ENCODE results near the gene HTR3D.
"Not testable (repeated sequence)": the region's sequence is repeated elsewhere in the genome, so short reads cannot be mapped to it uniquely, and the experiment has no call there.

The HTR3D gene

DNA sequence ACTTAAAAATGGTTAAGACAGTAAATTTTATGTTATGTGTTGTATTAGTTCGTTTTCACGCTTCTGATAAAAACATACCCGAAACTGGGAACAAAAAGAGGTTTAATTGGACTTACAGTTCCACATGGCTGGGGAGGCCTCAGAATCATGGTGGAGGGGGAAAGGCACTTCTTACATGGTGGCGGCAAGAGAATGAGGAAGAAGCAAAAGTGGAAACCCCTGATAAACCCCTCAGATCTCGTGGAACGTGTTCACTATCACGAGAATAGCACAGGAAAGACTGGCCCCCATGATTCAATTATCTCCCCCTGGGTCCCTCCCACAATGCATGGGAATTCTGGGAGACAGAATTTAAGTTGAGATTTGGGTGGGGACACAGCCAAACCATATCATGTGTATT is 39.6 kb downstream of the HTR3D start:
- not testable (repeated sequence) for DNase-seq

DNA sequence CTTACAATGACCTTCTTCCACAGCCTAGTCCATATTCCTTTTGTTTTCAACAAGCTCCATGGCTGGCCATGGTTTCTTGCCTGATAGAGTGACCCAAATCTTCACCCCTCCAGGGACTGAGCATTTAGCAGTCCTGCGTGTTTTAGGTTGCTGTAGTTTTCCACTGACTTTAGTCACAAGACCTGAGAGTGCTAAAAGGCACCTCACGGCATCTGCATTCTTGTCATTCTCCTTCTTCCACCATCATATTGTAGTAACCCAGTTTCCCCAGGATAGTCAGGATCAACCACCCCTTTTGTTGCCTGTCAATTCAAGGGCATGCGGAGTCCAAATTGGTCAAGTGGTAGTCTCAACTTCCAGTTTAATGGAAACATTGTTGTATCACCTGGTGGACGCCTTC is 42.1 kb downstream of the HTR3D start:
- DNase-seq = no peak

DNA sequence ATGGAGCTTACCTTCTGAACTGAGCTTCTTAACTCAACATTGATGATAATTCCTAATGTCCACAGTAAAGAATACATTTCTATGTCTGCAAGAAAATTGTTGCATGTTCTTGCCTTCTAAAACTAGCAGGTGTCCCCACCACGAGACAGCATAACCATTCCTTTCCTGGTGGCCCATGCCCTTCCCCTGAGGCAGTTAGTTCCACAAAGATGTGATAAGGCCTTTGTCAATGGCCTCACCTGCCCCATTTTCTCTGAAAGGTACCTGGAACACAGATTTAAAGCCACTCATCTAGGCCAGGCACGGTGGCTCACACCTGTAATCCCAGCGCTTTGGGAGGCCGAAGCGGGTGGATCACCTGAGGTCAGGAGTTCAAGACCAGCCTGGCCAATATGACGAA is 44.4 kb downstream of the HTR3D start:
- no peak for DNase-seq

DNA sequence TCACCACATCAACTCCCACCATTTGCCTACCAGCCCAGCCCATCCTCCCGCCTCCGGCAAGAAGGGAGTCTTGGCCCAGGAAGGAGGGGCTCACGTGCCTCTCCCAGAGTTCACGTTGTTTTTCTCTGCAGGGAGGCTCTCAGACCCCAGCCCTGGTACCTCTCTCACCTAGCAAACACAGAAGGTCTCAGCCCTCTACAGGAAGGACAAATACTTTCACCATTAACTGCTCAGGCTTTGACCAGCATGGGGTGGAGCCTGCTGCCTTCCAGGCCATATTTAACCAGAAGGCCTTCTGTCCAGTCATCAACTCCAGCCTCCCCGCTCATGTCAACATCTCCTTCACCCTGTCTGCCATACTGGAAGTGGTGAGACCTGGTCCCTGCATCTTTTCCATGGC is 46.3 kb downstream of the HTR3D start:
- DNase-seq = no peak

DNA sequence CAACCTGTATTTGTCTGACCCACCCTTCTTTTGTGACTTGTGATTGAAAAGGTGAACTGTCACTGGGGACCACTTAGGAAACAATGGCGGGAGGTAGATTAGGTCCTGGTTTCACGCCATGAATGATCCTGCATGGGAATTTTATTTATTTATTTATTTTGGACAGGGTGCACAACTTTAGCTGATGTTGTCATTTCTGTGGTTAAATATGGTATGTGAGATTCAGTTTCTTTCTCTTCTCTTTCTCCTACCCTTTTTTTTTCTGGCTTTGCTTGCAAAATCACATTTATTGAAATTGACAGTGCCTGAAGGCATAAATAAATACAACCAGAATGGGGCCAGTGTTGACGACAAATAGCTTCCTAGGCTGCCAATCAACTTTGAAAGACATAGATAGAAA is 47.3 kb downstream of the HTR3D start:
- no peak for DNase-seq

DNA sequence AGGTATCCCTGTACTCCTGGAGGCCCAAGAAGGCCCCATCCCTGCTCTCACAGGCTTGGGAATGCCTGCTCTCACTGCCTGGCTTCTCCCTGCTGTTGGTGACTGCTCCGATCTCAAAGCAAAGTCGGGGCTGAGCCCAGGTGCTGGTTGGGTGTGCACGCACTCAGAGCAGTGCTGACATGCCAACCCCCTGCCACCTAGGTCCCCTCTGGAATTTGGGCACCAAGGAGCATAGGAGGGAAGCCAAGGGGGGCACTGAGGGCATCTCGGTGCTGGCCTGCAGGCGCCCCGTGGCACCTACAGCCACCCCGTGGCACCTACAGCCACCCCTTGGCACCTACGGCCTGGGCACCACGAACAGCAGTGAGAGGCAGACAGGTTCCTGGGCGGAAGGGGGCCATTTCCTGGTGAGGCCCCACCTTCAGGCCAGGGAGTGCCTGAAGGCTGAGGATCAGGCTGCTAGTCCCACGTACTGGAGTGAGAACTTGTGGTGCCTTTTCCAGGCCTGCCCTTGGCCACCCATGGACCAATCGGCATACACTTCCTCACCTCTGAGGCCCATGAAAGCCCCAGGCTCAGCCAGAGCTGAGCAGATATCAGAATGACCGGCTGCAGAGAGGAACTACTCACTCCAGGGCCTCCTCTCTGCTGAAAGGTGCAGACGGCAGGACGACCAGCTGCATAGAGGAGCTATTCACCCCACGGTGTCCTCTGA is 49.7 kb downstream of the HTR3D start:
- DNase-seq = no peak

DNA sequence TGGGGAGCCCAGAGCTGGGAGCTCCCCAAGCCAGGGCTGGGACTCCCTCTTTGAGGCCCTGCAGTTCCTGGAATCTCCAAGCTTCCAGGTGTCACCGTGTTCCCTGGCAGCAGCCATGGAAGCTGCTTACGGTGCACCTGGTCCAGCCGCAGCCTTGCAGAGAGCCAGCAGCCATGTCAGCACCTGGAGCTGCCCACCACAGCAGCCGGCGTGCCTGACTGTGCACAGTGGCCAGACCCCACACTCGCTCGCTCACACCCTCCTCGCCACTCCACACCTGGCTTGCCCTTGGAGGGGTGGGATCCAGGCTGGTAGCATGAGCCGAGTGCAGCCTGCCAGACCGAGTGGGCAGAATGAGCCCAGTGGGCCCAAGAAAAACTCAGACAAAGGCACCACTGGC is 50.5 kb downstream of the HTR3D start:
- DNase-seq = no peak

DNA sequence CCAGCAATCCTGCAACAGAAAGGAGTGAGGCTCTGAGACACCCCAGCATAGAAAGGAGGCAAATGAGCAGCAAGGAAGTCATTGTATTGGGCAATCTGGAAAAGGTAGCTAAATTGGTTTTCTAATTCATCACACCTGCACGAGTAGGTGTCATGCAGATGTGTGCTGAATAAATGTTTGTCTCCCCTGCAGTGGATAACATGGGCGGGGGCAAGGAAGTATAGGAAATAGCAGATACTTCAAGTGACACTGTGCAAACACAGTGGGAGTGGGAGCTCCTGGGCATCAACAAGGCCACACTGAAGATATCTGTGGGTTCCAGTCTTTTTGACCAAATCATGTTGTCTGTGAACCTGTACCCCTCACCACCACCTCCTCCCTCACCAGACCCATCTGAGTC is 50.9 kb downstream of the HTR3D start:
- DNase-seq = peak; percentile 7

DNA sequence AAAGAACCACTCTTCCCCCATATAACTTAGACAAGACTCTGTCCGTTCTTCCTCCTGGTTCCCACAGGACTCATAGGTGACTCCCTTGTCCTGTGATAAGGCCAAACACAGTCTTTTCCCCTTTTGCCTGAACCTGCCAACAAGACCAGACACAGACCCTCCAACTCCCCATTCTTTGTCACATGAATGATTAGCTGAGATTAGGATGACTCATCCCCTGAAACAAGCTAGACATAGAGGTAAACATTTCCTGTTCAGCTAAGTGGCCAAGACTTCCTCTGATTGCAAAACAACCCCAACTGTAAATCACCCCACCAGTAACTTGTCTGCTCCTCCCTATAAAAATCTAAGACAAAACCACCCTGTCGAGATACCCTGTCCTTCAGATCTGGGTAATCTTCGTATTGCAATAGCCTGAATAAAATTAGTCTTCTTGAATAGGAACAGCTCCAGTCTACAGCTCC is 53.9 kb downstream of the HTR3D start:
- peak; percentile 20 for DNase-seq
